DMS 273 treated with DMSO at 0.1 percent for 48 hours (cell line): Measurements from ENCODE around the gene EYA3.
A peak's percentile ranks its signal among the peaks of the same experiment; 100 is the strongest.

Experiments
- DNase-seq: peaks from one replicate; lab custom pipeline; 2025; lab: John Stamatoyannopoulos, UW

The EYA3 gene

DNA sequence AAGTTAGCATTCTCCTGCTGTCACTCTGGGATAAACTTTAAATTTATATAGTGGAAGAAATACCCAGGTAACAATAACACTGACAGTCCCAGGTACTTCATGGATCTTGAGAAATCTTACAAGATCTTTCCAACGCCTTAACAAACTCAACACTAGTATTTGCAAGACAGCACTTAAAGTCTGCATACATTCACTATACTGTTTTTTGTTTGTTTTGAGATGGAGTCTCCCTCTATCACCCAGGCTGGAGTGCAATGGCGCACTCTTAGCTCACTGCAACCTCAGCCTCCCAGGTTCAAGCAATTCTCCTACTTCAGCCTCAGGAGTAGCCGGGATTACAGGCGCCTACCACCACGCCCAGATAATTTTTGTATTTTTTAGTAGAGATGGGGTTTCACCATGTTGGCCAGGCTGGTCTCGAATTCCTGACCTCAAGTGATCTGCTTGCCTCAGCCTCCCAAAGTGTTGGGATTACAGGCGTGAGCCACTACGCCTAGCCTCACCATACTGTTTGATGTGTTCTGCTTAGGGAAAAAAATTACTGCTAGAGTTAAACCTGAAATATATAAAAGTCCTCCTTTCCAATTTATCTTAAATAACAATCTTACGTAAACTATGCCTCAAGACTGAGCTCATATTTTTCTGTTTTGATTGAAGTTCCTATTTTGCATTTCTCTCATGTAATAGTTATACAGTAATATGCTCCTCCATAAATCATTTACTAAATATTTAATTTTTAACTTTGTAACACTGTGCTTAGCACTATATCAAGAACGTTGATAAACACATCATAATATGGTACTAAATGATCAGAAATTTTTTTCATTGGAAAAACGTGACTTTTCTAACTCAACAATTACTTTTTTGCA is 17.5 kb downstream of the EYA3 start:
- DNase-seq, result no peak

DNA sequence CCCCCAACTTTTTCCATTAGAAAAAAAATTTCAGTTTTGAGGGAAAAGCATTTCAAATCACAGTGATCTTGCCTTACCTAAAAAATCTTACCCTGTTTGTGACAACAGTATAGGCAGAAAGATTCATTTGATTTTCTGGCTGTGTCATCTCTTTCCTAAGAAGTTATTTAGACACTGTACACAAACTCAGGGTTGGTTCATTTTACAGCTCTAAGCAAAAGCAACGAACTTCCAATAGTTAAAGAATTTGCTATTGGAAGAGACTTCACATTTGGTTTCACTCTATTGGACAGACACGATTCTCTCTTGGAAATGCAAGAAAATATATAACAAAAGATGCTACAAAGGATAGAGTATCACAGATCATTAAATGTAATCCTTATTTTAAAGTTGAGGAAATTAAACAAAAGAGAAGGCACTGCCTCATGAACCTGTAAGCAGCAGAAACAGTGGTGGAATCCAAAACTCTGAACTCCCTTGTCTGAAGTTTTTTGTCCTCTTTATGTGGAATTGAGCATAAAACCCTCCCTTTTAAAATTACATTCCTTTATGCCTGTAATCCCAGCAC is 20.8 kb downstream of the EYA3 start:
- DNase-seq, result no peak

DNA sequence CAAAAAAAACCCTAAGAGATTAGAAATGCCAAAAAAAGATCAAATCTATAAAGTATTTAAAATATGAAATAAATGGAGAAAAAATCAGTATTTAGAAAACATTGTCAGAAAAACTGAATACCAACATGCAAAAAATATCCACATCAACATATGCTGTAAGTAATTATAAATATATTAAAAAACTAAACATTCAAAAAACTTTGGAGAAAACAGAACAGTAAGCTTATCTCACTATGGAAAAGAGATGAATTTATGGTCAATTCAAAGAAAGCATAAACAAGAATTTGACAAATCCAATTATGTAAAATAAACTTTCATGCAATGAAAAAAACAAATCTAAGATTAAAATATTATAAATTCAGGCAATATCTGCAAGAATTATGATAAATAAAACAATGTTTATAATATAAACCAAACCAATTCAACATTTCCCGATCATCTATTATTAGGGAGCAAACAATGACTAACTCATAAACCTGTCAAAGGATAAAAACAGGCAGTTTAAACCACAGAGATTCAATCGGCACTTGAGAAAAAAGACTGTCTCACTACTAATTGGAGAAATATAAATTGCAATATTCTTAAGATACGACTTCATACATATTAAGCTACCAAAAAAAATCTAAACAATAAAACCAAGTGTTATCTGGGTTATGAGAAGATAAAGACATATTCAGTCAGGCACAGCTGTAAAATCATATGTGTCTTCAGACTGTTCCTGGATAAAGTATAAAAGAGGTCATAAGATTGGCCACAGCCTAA is 21.8 kb downstream of the EYA3 start:
- no peak for DNase-seq

DNA sequence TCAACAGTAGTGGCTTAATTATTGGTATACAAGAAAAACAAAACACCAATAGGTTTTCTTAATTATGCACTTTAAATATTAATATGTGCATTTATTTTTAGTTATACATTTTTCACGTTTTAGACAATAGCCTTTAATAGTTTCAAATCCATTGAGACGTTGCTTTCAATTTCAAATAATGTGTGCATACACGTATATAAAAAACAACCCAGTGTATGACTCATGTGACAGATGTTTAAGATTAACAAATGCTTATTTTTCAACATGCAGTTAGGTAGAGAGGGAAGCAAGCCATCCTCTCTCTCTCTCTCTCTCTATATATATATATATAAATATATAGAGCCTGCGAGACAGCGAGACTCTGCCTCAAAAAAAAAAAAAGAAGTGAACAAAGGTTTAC is 24.3 kb downstream of the EYA3 start:
- DNase-seq, result peak; percentile 36

DNA sequence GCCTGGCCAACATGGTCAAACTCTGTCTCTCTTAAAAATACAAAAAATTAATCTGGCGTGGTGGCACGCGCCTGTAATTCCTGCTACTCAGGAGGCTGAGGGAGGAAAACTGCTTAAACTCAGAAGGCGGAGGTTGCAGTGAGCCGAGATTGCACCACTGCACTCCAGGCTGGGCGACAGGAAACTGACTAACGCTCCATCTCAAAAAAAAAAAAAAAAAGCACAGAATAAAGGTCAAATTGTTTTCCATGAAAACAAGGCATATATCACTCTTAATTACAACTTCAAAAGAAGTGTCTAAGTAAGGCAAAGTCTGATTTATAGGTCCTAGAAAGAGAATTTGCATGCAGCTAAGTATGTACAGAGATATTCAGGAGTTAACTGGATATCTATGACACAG is 25.6 kb downstream of the EYA3 start:
- no peak for DNase-seq

DNA sequence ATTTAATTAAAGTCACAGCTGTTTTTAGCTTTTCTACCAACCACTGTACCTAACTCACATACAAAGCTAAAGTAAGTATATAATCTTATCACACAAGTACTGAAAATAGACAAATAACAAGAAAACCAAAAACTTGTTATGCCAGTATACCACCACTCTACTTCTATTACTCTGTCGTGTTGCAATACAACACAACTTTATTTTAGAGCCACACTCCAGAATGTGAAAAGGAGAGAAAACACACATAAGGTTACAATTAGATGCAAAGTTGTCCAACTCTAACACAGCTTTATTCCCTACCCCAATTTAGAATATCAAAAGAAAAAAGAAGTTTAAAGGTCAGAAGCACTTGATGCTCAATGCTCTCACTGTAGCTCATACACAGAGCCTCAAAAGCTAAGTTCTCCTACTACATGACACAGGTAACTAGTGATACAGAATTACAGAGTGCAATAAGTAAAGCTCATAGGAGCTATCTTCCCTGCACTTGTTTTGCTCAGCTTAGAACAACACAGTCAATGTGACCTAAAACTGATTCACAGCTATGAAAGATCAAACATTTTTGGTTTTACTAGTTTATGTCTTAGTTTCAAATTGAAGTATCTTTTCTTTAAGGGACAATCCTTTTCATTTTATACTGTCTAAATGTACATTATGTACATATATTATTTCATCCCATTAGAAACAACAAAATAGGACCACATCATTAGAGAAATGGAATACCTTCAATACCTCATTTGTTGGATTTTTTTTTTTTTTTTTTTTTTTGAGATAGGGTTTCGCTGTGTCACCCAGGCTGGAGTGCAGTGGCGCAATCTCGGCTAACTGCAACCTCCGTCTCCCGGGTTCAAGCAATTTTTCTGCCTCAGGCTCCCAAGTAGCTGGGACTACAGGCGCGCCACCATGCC is 29.2 kb downstream of the EYA3 start:
- no peak for DNase-seq

DNA sequence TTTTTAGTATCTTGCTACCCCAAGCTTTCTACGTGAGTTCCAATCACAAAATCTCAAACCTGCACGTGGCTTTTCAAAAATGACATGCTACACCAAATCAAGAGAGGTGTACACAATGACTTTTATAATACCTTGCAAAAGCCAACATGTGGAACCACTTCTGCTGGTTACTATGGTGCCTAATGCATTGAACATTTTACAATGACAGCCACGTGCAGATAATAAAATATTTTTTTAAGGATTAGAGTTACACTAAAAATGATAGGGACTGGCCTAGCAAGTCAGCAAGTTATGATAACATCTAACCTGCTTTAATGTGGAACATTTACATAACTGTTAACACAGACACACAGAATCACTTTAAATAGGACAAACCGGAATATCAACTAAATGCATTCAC is 30.2 kb downstream of the EYA3 start:
- DNase-seq, result no peak

DNA sequence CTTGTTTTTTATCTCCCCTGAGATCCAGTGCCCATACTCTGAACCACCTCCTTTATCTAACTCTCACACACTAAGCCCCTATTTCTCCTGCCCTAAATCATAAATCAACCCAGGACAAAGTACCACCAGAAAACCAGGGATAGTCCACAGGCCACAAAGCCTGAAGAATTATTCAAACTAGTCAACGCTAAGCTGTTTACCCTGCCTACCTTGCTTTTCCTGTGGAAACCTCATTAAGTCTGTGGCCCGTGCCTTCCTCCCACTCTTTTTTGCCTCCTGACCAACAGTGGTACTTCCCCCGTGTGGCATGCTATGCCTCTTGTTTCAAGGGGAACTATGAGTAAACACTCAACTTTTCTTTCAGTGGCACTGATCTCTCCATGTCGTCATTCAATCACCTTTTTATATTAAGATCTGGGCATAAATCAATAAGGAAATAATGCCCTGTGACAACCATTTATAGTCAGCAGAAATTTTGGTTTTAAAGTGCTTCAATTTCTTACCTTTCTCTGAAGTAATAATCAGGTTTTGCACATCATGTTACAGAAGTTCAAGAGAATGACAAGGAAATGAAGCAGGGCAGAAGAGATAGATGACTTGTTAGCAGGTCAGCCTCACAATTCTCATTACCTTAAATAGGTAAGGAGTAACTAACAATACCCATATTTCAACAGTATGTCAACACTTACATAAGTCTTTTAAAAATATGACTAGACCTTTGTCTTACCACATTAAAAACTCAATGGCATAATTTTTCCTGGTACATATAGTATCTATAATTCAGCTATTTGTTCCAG is 32.1 kb downstream of the EYA3 start:
- no peak for DNase-seq

DNA sequence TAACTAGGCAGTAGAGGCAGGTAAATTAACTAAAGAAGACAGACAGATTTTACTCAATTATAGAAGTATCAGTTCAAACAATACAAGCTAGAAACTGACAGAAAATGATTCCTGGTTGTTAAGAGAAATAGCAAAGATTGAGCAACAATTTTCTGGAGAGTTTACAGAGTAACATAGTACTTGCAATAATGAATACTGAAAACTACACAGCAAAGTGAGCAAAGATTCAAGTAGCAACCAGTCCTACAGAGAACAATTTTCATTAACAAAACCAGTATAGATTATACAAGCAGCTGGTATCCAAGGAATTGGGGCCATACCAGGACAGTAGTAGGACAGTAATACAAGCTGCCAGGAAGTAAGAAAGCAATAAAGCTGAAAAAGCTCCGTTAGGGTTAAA is 37.6 kb downstream of the EYA3 start:
- DNase-seq, result no peak

DNA sequence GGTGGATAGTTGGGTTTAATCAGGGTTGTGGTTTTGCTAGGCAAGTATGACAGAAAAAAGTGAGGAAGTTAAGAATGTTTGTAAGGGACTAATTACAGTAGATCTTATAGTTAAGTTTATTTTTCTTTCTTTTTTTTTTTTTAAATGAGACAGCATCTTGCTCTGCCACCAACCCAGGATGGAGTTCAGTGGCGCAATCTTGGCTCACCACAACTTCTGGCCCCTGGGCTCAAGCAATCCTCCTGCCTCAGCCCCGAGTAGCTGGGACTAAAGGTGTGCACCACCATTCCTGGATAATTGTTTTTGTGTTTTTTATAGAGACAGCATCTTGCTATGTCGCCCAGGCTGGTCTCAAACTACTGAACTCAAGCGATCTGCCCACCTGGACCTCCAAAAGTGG is 41.7 kb downstream of the EYA3 start:
- no peak for DNase-seq

DNA sequence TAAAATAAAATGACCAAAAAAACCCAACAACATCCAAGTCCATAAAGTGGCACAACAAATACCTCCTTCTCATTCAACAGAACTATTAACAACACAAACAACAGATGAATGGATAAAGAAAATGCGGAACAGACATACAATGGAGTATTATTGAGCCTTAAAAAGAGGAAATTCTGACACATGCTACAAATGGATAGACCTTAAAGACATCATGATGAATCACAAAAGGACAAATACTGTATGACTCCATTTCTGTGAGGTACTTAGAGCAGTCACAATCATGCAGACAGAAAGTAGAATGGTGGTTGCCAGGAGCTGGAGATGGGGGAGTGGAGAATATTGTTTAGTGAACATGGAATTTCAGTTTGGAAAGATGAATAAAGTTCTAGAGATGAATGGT is 42.6 kb downstream of the EYA3 start:
- no peak for DNase-seq

DNA sequence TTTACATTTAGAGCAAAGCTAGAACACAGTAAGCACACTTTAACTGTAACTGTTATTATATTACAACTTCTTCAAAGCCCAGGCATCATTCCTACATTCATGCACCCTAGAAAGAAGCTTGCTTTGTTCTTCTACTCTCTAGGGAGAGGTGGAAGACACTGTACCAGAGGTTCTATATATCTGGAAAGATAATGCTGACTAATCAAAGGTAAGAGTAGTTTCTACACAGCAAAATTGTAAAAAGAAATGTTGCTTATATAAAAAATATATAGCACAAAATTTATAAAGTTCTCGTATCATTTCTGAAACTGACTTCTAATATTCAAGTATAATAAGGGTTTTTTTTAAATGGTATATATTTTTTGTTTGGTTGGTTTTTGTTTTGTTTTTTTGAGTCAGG is 44.0 kb downstream of the EYA3 start:
- DNase-seq, result no peak

DNA sequence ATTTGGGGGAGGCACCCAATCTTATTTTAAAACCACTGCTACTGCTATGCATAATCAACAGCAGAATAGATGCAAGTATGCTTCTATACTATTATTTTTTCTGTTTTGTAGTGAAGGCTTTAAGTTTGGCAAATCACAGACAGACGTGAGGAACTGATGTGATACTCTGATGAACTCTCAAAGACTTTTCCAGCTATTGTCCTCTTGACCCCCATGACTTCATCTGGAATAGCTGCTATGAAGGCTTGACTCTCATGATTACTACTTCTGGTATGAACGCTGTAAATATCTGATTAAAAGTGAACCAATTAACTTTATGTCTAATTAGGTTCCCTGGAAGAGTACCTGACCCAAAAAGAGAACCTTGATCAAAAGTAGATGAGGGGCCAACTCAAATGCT is 49.1 kb downstream of the EYA3 start:
- DNase-seq, result no peak

DNA sequence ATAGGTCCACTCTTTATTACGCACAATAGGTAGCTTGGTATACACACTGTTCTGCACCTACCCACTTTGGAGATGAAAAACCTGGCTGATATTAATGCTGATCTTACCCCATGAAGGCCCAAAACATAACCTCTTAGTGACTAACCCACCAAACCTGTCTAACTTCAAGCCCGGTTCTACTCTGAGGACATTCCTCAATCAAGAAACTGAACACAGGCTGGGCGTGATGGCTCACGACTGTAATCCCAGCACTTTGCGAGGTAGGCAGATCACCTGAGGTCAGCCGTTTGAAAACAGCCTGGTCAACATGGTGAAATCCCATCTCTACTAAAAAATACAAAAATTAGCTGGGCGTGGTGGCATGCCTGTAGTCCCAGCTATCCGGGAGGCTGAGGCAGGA is 50.5 kb downstream of the EYA3 start:
- DNase-seq, result no peak

DNA sequence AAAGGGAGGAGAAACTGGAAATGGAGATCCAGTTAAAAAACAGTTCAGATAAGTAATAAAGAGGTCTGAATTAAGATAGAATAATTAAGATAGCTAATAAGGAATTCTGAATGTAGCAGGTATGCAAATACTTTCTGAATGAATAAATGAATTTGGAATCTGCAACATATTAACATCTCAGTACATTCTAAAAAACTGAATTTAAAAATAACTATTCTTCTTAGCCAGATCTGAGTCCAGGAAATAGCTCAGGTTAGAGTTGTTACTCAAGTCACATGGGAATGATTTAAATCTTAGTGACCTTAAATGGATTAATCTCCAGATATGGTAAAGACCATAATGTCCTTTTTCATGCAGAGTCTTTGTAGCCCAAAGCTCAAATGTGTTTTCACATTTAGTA is 51.2 kb downstream of the EYA3 start:
- DNase-seq, result no peak

DNA sequence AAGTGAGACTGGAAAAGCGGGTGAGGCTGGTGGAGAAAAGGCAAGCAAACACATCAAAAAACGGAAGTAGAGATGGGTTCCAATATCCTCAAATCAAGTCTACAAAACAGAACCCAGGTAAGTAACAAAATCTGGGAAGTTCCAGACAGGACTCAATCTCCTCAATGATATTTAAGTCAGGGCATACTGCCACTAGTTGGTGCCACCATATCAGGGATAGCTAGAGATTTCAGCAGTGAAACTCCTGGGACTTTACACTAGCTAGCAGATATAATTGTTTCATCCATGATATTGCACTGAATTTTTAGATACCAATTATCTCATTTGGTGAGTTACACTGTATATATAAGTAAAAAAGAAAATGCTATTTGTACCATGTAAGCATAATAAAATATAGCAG is 52.0 kb downstream of the EYA3 start:
- DNase-seq, result no peak

DNA sequence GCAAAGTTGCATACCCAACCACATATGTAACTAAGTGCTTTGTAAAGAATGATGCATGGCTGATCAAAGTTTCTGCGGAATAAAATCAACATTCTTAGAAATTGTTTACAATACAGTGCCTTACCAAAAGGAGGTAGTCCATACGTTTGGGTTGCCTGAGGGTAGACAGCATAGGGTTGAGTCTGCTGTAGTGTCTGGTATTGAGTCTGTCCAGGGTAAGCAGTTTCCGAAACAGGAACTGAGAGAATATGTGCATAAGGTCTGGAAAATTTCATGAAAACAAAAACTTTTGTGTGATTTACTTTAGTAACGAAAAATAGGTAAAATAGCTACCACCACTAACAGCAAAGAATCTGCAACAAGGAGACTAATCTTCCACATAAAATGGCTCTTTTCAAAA is 53.0 kb downstream of the EYA3 start:
- DNase-seq, result no peak

DNA sequence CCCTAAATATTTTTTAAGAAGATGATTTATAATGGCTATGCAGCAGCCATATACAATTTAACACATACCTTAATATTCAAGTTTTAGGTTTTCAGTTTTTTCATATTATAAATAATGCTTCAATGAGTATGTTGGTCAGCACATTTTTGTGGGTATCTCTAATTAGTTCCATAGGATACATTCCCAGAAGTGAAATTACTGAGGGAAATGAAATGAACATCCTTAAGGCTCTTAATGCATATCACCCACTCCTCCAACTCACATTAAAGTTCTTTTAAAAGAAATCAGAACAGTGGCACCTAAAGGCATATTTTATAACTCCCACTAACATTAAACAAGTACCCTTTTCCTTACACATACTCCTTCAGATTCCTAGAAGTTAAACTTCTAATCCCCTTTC is 56.1 kb downstream of the EYA3 start:
- no peak for DNase-seq

DNA sequence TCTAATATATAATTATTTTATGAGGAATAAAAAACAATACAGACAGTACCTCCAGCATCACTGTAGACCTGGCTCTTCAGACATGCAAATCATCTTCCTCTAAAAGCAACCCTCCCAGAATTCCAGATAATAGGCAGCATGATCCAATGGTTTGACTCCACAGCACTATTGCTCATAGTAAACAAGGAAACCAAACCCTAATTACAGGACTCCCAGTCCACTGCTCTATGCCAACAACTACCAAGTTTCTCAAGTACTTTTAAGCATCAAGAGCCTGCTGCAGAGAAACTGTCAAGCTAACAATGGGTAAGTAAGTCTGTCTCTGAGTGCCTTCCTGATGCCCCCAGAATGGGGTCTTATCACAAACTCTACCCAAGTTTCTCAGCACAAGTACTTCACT is 57.2 kb downstream of the EYA3 start:
- no peak for DNase-seq

DNA sequence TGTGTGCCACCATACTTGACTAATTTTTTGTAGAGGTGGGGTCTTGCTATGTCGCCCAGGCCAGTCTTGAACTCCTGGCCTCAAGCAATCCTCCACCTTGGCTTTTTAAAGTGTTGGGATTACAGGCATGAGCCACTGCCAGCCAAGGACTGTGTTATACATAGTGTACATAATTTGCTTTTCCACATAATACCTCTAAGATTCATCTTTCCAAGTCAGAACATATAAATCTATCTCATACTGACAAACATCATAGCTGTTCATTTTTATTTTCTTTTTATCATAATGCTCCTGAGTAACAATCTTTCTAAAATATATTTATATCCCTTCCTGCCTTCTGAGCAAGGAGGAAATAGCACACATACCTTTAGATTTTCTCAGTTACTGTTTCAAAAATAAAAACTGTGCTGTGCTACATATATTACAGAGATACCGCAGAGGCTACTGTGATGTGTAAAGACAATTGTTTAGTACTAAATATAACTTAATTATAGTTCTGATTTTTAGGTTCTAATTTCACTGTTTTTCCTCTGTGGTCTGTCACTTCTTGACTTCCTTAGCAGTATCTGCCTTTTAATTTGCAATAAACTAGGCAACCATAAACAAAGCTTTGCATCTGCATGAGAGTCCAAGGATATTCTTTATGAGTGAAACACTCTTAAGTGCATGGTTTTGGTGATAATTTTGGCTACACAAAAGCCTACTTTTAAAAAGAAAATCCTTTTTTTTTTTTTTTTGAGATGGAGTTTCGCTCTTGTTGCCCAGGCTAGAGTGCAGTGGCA is 59.3 kb downstream of the EYA3 start:
- DNase-seq, result no peak

DNA sequence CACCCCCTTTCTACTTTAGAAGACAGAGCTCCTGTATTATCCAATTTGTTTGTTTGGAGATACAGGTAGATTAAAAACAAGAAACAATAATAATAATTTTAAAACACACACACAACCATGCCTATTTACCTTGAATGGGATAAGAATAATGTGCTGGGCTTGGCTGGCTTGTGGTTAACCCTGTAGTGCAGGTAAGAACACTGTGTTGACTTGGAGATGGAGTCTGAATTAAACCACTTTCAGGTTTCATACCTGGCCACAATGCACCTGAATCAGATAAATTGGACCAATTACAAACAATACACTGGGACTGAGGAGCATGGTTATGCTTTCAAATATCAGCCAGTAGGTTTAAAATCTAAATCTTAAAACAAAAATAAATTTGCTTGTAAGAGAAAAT is 60.8 kb downstream of the EYA3 start:
- no peak for DNase-seq
